Breast epithelium (tissue), 4 donors: Measurements from ENCODE around the gene CAPN2. TPM values are rescaled to one million over a fixed set of nuclear protein-coding genes. Genes with fewer than 3 reads are reported as not detected.

Experiments used
- DNase-seq, 2 donors: peaks; one replicate each; pipeline ENCODE4 v3.0.0-alpha.2; 2019; ENCODE audit warnings: low spot score in 2 of 2
- H3K27ac ChIP-seq, 2 donors: fragments of 200-600 bp; sonication (generic) in 1 of 2; one replicate each; pipeline ENCODE4 v1.5.1; 2016 to 2019; ENCODE audit warnings: mild to moderate bottlenecking in 1 of 2
- H3K27me3 ChIP-seq, 2 donors: fragments of 200-600 bp; sonication (generic) in 1 of 2; one replicate each; pipeline versions ENCODE4 v1.5.1 to v1.6.0; 2017 to 2019; ENCODE audit warnings: control low read depth in 1 of 2, mild to moderate bottlenecking in 1 of 2
- H3K36me3 ChIP-seq: fragments of 200-600 bp; one replicate; pipeline ENCODE4 v1.5.1; 2019
- H3K4me1 ChIP-seq, 2 donors: fragments of 200-600 bp; sonication (generic); one replicate each; pipeline ENCODE4 v1.5.1; 2016 to 2019; ENCODE audit warnings: control low read depth in 1 of 2
- H3K4me3 ChIP-seq, 3 donors: fragments of 200-600 bp; sonication (generic); 1 replicate in 2 of 3; 2 replicates in 1 of 3; pipeline ENCODE4 v1.5.1; 2016 to 2019; ENCODE audit warnings: mild to moderate bottlenecking in 3 of 3, moderate library complexity in 2 of 3
- H3K9me3 ChIP-seq, 2 donors: fragments of 200-600 bp; sonication (generic) in 1 of 2; one replicate each; pipeline ENCODE4 v1.5.1; 2016 to 2019; ENCODE audit warnings: control low read depth in 1 of 2
- CTCF ChIP-seq, 3 donors: fragments of 450-650 bp; IDR thresholded peaks; one replicate each; pipeline ENCODE4 v1.5.1; 2016 to 2017; ENCODE audit warnings: antibody characterized with exemption in 3 of 3, mild to moderate bottlenecking in 3 of 3, moderate library complexity in 3 of 3
- POLR2A ChIP-seq: fragments of 450-650 bp; IDR thresholded peaks from one replicate; pipeline ENCODE4 v1.6.1; 2016; ENCODE audit warnings: antibody characterized with exemption, mild to moderate bottlenecking, moderate library complexity
- POLR2AphosphoS5 ChIP-seq, 3 donors: sonication (generic); formaldehyde crosslinking; IDR thresholded peaks; one replicate each; pipeline ENCODE4 v1.6.1; 2017; ENCODE audit warnings: antibody characterized with exemption in 3 of 3
- intact Hi-C: fragments of 100-400 bp; cut with DNase I; formaldehyde crosslinking; loops from one replicate; pipeline ENCODE4 v1.15.1; 2023; ENCODE audit warnings: low total_unique reads
- total RNA-seq, 3 donors: library from RNA; depleted of rRNA; stranded (reverse); fragments of >200 nt; gene quantifications; one replicate each; pipeline ENCODE4 v1.1.0, GENCODE V29; 2016

The CAPN2 gene
- total RNA-seq, 3 donors from 2014 or later = 162 to 192 (median 164) TPM

DNA sequence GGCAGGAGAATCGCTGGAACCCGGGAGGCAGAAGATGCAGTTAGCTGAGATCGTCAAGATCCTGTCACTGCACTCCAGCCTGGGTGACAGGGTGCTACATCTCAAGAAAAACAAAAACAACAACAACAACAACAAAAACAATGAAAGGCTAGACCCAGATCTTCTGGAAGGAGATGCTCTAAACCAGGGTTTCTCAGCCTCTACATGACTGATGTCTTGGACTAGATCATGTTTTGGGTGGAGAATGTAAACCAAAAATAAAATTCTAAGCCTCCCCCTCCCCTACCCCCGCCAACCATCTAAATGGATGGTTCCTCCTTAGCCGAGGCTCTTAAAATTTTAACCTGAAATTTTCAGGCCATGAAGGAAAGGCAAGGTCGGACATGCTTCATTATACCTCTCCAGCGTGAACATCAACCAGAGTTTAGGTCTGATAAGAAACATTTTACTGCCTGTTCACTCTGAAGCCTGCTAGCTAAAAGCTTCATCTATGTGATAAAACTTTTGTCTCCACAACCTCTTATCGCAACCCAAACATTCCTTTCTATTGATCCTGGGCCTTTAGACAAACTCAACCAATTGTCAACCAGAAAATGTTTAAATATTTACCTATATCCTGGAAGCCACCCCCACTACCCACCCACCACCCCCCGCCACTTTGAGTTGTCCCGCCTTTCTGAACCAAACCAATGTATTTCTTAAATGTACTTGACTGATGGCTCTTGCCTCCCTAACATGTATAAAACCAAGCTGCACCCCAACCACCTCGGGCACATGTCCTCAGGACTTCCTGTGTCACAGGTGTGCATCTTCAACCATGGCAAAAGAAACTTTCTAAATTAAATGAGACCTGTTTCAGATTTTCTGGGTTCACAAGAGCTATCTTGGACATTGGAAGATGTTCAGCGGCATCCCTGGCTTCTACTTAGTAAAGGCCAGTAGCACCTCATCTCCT is 1.9 kb upstream of the CAPN2 start:
- no peak for TF ChIP-seq POLR2A
- TF ChIP-seq POLR2AphosphoS5 (IDR thresholded peaks at IDR 0.05) = no peak
- TF ChIP-seq CTCF (IDR thresholded peaks at IDR 0.05) = no peak
- Histone ChIP-seq H3K4me3 (no peak overlapping the region), H3K27me3 (no peaks in the 10 kb centered on the region), H3K4me1 (peaks cover 0 to 1% of the 10 kb centered on the region in 2 donors), H3K36me3 (no peaks in the 10 kb centered on the region), H3K27ac (peak overlapping the region in 1 of 2 donors; percentile 94), H3K9me3 (no peaks in the 10 kb centered on the region)
- no peak for DNase-seq
- intact Hi-C loops = no loop called here

DNA sequence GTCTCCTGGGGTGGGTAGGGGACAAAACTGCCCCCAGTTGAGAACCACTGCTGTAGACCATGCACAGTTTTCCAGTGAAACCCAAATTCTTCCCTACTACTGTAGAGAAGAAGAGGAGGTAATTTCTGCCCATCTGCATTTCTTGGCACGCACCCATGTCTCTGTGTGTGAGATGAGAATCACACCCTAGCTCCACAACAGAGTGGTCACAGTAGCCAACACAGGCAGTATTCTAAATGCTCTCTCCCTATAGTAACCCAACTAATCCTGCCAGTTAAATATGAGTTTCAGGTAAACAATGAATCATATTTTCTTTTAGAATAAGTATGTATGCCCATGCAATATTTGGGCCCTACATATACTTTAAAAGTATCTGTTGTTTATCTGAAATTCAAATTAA is 1.2 kb upstream of the CAPN2 start:
- Histone ChIP-seq H3K36me3 (no peaks in the 10 kb centered on the region), H3K27me3 (no peaks in the 10 kb centered on the region), H3K4me1 (peaks cover 0 to 7% of the 10 kb centered on the region in 2 donors), H3K27ac (peak overlapping the region in 1 of 2 donors; percentile 94), H3K9me3 (no peaks in the 10 kb centered on the region), H3K4me3 (no peak overlapping the region)
- DNase-seq = no peak
- no peak for TF ChIP-seq CTCF (IDR thresholded peaks at IDR 0.05)
- no peak for TF ChIP-seq POLR2A
- no peak for TF ChIP-seq POLR2AphosphoS5 (IDR thresholded peaks at IDR 0.05)
- intact Hi-C loops = no loop called here

DNA sequence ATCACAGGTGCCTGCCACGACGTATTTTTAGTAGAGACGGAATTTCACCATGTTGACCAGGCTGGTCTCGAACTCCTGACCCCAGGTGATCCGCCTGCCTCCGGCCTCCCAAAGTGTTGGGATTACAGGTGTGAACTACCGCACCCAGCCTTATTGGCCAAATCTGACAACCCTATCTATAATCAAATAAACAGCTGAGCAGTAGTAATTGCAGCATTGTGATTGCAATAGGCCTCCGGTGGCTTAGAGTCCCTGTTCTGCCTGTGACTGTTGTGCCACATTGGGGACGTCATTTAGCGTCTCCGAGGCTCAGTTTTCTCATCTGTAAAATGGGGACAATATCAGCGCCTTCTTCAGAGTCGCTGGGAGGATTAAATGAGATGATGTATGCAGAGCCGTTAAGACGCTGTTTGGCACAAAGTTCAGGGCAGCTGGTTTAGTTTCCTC is 569 bp upstream of the CAPN2 start:
- Histone ChIP-seq H3K4me1 (peaks cover 0 to 13% of the 10 kb centered on the region in 2 donors), H3K4me3 (peak overlapping the region; percentile 54 to 99 (median 84)), H3K27me3 (no peaks in the 10 kb centered on the region), H3K36me3 (no peaks in the 10 kb centered on the region), H3K27ac (peak overlapping the region; percentile 94 to 98), H3K9me3 (no peaks in the 10 kb centered on the region)
- intact Hi-C loops = no loop called here
- TF ChIP-seq POLR2AphosphoS5 (IDR thresholded peaks at IDR 0.05) (no peak), CTCF (IDR thresholded peaks at IDR 0.05) (no peak), POLR2A (no peak)
- no peak for DNase-seq

DNA sequence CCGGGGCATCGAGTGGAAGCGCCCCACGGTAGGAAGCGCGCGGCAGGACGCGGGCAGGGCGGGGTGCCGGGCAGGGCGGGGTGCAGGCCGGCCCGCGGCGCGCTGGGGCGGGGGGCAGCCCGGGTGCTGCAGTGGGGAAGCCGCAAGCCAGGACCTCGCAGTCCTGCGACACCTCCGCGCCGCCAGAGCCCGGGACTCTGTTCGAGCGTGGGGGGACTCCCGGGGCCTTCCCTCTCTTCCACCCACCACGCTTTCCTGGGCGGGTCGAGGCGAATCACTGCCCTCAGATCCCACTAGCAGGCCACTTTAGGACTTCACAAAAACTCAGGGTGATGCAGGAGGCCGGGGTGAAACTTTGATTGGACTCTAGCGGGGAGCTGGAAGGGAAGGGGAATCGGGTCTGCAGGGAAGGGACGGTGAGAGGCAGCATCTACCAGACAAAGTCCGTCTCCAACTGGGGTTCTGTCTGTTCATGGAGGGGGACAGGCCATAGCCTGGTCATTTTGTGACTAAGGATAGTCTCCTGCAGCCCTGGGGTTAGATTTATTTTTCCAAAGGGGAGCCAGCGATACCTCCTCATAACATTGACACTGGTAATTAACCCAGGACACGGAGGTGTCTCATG is 623 bp downstream of the CAPN2 start:
- no peaks in the 10 kb centered on the region for H3K27me3 ChIP-seq
- peak overlapping the region; percentile 94 to 98 for H3K27ac ChIP-seq
- H3K4me3 ChIP-seq = peak overlapping the region; percentile 54 to 99 (median 84)
- no peak for TF ChIP-seq CTCF (IDR thresholded peaks at IDR 0.05)
- no peak for TF ChIP-seq POLR2AphosphoS5 (IDR thresholded peaks at IDR 0.05)
- TF ChIP-seq POLR2A = no peak
- H3K4me1 ChIP-seq = peaks cover 0 to 18% of the 10 kb centered on the region in 2 donors
- DNase-seq = peak in 1 of 2 donors; percentile 39
- intact Hi-C loops = no loop called here
- no peaks in the 10 kb centered on the region for H3K9me3 ChIP-seq
- no peaks in the 10 kb centered on the region for H3K36me3 ChIP-seq
